K562 (cell line): ENCODE measurements around the gene FLAD1. TPM values are rescaled to one million over a fixed set of nuclear protein-coding genes. Genes with fewer than 3 reads are reported as not detected.
A peak's percentile ranks its signal among the peaks of the same experiment; 100 is the strongest.

Experiments used
- EHMT2 ChIP-seq: fragments of 450-650 bp; IDR thresholded peaks from 2 replicates; pipeline ENCODE4 v1.6.1; 2018; ENCODE audit warnings: antibody characterized with exemption
- EWSR1 ChIP-seq: fragments of 450-650 bp; IDR thresholded peaks from 2 replicates; pipeline ENCODE4 v1.6.1; 2018; ENCODE audit warnings: borderline replicate concordance, mild to moderate bottlenecking, low read depth, moderate library complexity; ENCODE audit not compliant: partially characterized antibody
- FOXK2 ChIP-seq, 2 experiments: fragments of 450-650 bp; IDR thresholded peaks in 1 of 2; conservative IDR thresholded peaks in 1 of 2; 2 replicates each; pipeline ENCODE4 v1.6.1; 2016; ENCODE audit warnings: low read depth in 2 of 2, mild to moderate bottlenecking in 1 of 2
- HDGF ChIP-seq: fragments of 450-650 bp; IDR thresholded peaks from 2 replicates; pipeline ENCODE4 v1.6.1; 2016
- IRF2 ChIP-seq: sonication (generic); formaldehyde crosslinking; IDR thresholded peaks from 2 replicates; pipeline ENCODE4 v1.8.1; 2022; ENCODE audit warnings: mild to moderate bottlenecking, missing genetic modification reagents
- MED1 ChIP-seq: sonication (generic); formaldehyde crosslinking; IDR thresholded peaks from 2 replicates; pipeline ENCODE4 v1.8.1; 2023; ENCODE audit warnings: missing genetic modification reagents, borderline replicate concordance
- NUFIP1 ChIP-seq: fragments of 450-650 bp; IDR thresholded peaks from 2 replicates; pipeline ENCODE4 v1.6.1; 2018; ENCODE audit not compliant: partially characterized antibody
- PHB2 ChIP-seq: fragments of 450-650 bp; IDR thresholded peaks from 2 replicates; pipeline ENCODE4 v1.6.1; 2017; ENCODE audit warnings: low read depth
- PREB ChIP-seq: sonication (generic); formaldehyde crosslinking; IDR thresholded peaks from 2 replicates; pipeline ENCODE4 v1.8.1; 2023; ENCODE audit warnings: mild to moderate bottlenecking, missing genetic modification reagents
- RBM34 ChIP-seq: fragments of 200-400 bp; formaldehyde crosslinking; IDR thresholded peaks from 2 replicates; pipeline ENCODE4 v1.6.1; 2018; ENCODE audit warnings: low read length, borderline replicate concordance; ENCODE audit not compliant: insufficient read depth
- SRF ChIP-seq, 2 experiments: fragments of 250-450, 450-650 bp in 1 of 2; sonication (Bioruptor Pico) in 1 of 2; sonication (generic) in 1 of 2; formaldehyde crosslinking; IDR thresholded peaks; 2 replicates each; pipeline versions ENCODE4 v1.5.0 to v1.5.1; 2020 to 2022; ENCODE audit warnings: mild to moderate bottlenecking in 1 of 2, missing genetic modification reagents in 1 of 2
- STAT5B ChIP-seq: fragments of 250-450 bp; sonication (Bioruptor Pico); IDR thresholded peaks from 2 replicates; pipeline ENCODE4 v1.8.0; 2021; ENCODE audit warnings: mild to moderate bottlenecking, inconsistent platforms
- TOE1 ChIP-seq, 2 experiments: fragments of 450-650 bp in 1 of 2; sonication (generic) in 1 of 2; formaldehyde crosslinking in 1 of 2; IDR thresholded peaks; 2 replicates each; pipeline versions ENCODE4 v1.7.1 to v1.8.0; 2016 to 2022; ENCODE audit warnings: borderline replicate concordance in 2 of 2, mild to moderate bottlenecking in 2 of 2, antibody characterized with exemption in 1 of 2, inconsistent platforms in 1 of 2, low read depth in 1 of 2, missing genetic modification reagents in 1 of 2, moderate library complexity in 1 of 2
- U2AF2 ChIP-seq: fragments of 200-400 bp; formaldehyde crosslinking; optimal IDR thresholded peaks from 2 replicates; pipeline ENCODE3; 2017; ENCODE audit warnings: low read depth, mild to moderate bottlenecking, low read length
- ZBTB12 ChIP-seq: fragments of 250-450 bp; sonication (Bioruptor Pico); IDR thresholded peaks from 2 replicates; pipeline ENCODE4 v1.4.0; 2020
- ZNF408 ChIP-seq: fragments of 250-450 bp; sonication (Bioruptor Pico); IDR thresholded peaks from 2 replicates; pipeline ENCODE4 v1.4.0; 2020; ENCODE audit warnings: low read depth, mild to moderate bottlenecking, moderate library complexity
- polyA plus RNA-seq, 8 experiments: library from polyadenylated mRNA; depleted of rRNA in 4 of 8; stranded (reverse) in 5 of 8; unstranded in 3 of 8; fragments of >200 nt; fragmentation: Nextera tagmentation in 2 of 8; fragmentation: Illumina TruSeq in 1 of 8; extraction: Ambion mirVana in 2 of 8; extraction: Trizol in 1 of 8; gene quantifications; 2 replicates each; pipeline versions ENCODE4 v1.2.1 to v1.2.3, GENCODE V29; 2011 to 2014; ENCODE audit warnings: inconsistent platforms in 1 of 8, missing spikeins in 1 of 8
- total RNA-seq, 7 experiments: library from RNA; depleted of rRNA in 6 of 7; stranded (reverse); fragments of >200 nt in 6 of 7; fragmentation: Illumina TruSeq in 2 of 7; extraction: Trizol in 2 of 7; gene quantifications; 2 replicates each; pipeline versions ENCODE4 v1.2.1 to v1.2.3, GENCODE V29; 2011 to 2021; ENCODE audit warnings: low replicate concordance in 1 of 7
- TF ChIP-seq, protein P1 (sequence below): fragments of 450-650 bp; IDR thresholded peaks from 2 replicates; pipeline ENCODE4 v1.6.1; 2018; ENCODE audit not compliant: partially characterized antibody
- TF ChIP-seq, protein P2 (sequence below): fragments of 200-400 bp; formaldehyde crosslinking; IDR thresholded peaks from 2 replicates; pipeline ENCODE4 v1.6.1; 2017; ENCODE audit warnings: mild to moderate bottlenecking, low read depth, low read length, moderate library complexity

The FLAD1 gene
- total and polyA plus RNA-seq, 9 of the 15 experiments (the other 6 are each of a cell fraction or from before 2014, with no cell fraction given) = 24.9 to 85.8 (median 67.0) TPM

- TF ChIP-seq, protein P1, sequence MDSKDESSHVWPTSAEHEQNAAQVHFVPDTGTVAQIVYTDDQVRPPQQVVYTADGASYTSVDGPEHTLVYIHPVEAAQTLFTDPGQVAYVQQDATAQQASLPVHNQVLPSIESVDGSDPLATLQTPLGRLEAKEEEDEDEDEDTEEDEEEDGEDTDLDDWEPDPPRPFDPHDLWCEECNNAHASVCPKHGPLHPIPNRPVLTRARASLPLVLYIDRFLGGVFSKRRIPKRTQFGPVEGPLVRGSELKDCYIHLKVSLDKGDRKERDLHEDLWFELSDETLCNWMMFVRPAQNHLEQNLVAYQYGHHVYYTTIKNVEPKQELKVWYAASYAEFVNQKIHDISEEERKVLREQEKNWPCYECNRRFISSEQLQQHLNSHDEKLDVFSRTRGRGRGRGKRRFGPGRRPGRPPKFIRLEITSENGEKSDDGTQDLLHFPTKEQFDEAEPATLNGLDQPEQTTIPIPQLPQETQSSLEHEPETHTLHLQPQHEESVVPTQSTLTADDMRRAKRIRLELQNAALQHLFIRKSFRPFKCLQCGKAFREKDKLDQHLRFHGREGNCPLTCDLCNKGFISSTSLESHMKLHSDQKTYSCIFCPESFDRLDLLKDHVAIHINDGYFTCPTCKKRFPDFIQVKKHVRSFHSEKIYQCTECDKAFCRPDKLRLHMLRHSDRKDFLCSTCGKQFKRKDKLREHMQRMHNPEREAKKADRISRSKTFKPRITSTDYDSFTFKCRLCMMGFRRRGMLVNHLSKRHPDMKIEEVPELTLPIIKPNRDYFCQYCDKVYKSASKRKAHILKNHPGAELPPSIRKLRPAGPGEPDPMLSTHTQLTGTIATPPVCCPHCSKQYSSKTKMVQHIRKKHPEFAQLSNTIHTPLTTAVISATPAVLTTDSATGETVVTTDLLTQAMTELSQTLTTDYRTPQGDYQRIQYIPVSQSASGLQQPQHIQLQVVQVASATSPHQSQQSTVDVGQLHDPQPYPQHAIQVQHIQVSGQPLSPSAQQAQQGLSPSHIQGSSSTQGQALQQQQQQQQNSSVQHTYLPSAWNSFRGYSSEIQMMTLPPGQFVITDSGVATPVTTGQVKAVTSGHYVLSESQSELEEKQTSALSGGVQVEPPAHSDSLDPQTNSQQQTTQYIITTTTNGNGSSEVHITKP = no peak
- no peak for TF ChIP-seq U2AF2
- TF ChIP-seq HDGF = no peak
- no peak; a peak in 1 of 4 replicates for TF ChIP-seq SRF (CRISPR knock-in tag; IDR thresholded peaks at IDR 0.05)
- TF ChIP-seq IRF2 (CRISPR knock-in tag) = no peak
- TF ChIP-seq MED1 (CRISPR knock-in tag) = no peak
- no peak for TF ChIP-seq NUFIP1
- TF ChIP-seq PHB2 = no peak
- no peak for TF ChIP-seq EWSR1
- TF ChIP-seq PREB (CRISPR knock-in tag) = 0 out of 2 replicates have a peak, but pooled peaks have one; percentile 59
- TF ChIP-seq ZNF408 (CRISPR knock-in tag) = no peak
- no peak for TF ChIP-seq STAT5B (CRISPR knock-in tag)
- TF ChIP-seq EHMT2 = no peak
- TF ChIP-seq, protein P2, sequence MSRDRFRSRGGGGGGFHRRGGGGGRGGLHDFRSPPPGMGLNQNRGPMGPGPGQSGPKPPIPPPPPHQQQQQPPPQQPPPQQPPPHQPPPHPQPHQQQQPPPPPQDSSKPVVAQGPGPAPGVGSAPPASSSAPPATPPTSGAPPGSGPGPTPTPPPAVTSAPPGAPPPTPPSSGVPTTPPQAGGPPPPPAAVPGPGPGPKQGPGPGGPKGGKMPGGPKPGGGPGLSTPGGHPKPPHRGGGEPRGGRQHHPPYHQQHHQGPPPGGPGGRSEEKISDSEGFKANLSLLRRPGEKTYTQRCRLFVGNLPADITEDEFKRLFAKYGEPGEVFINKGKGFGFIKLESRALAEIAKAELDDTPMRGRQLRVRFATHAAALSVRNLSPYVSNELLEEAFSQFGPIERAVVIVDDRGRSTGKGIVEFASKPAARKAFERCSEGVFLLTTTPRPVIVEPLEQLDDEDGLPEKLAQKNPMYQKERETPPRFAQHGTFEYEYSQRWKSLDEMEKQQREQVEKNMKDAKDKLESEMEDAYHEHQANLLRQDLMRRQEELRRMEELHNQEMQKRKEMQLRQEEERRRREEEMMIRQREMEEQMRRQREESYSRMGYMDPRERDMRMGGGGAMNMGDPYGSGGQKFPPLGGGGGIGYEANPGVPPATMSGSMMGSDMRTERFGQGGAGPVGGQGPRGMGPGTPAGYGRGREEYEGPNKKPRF = no peak
- TF ChIP-seq ZBTB12 = no peak
- peak in 1 of 2 experiments; percentile 63; a peak in 2 of 4 replicates for TF ChIP-seq FOXK2 (conservative IDR thresholded peaks at IDR 0.05 in 1 of 2, IDR thresholded peaks at IDR 0.05 in 1 of 2; ENCODE audit: low read depth in 2 of 2)
- no peak for TF ChIP-seq TOE1 (IDR thresholded peaks at IDR 0.05; ENCODE audit: borderline replicate concordance)
- no peak for TF ChIP-seq TOE1 (CRISPR knock-in tag; IDR thresholded peaks at IDR 0.05; ENCODE audit: borderline replicate concordance, low read depth)
- TF ChIP-seq RBM34 = no peak
Measured at GRCh38 chr1:154974808-154975408, 8.2 kb upstream of the FLAD1 start (continued).
